Esophagus squamous epithelium (tissue), 4 donors: ENCODE data around the gene DIP2A.

Source experiments
- POLR2A ChIP-seq, 4 donors: fragments of 450-650 bp; IDR thresholded peaks; one replicate each; pipeline ENCODE4 v1.6.1; 2017; ENCODE audit warnings: antibody characterized with exemption in 4 of 4, mild to moderate bottlenecking in 4 of 4, moderate library complexity in 3 of 4
- TF ChIP-seq, protein P1 (sequence below), 6 experiments: fragments of 450-650 bp in 4 of 6; fragments of 200-600 bp in 2 of 6; sonication (generic) in 2 of 6; IDR thresholded peaks; one replicate each; pipeline ENCODE4 v1.5.1; 2016 to 2019; ENCODE audit warnings: antibody characterized with exemption in 6 of 6, mild to moderate bottlenecking in 4 of 6, moderate library complexity in 4 of 6

DNA sequence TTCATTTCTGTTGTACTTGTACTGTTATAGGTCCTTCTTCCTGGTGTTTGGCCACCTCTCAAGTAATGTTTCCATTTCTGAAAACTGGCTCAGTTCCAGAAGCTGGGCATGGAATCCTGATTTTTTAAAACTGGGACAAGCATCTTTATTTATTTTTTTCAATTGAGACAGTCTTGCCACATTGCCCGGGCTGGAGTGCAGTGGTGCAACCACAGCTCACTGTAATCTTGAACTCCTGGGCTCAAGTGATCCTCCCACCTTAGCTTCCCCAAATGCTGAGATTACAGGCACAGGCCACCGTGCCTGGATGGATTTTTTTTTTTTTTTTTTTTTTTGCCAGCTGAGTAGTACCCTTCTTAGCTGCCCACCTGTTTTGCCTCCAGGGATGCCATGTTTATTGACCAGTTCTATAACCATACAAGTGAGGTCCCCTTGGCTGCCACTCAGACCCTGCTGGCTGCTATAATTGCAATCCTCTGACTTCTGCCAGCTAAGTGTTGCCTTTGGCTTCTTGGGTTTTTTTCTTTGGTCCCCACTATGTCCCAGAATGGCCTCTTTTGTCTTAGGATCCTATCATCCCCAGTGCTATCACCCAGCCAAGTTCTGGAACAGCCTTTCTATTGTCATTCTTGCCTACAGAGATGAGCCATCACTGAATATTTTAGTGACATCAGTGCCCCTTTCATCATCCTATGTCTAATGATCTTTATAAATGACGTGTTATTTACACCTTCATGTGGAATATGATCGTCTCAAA is 3.9 kb upstream of the DIP2A start:
- TF ChIP-seq, protein P1, sequence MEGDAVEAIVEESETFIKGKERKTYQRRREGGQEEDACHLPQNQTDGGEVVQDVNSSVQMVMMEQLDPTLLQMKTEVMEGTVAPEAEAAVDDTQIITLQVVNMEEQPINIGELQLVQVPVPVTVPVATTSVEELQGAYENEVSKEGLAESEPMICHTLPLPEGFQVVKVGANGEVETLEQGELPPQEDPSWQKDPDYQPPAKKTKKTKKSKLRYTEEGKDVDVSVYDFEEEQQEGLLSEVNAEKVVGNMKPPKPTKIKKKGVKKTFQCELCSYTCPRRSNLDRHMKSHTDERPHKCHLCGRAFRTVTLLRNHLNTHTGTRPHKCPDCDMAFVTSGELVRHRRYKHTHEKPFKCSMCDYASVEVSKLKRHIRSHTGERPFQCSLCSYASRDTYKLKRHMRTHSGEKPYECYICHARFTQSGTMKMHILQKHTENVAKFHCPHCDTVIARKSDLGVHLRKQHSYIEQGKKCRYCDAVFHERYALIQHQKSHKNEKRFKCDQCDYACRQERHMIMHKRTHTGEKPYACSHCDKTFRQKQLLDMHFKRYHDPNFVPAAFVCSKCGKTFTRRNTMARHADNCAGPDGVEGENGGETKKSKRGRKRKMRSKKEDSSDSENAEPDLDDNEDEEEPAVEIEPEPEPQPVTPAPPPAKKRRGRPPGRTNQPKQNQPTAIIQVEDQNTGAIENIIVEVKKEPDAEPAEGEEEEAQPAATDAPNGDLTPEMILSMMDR (IDR thresholded peaks at IDR 0.05) = no peak
- TF ChIP-seq POLR2A (IDR thresholded peaks at IDR 0.05) = no peak
